Measurements from ENCODE around the gene CTNNA3. TPM values are rescaled to one million over a fixed set of nuclear protein-coding genes. Genes with fewer than 3 reads are reported as not detected.

The CTNNA3 gene
- total RNA-seq, 4 donors from 2014 or later = 0.68 to 75.2 (median 1.4) TPM

DNA sequence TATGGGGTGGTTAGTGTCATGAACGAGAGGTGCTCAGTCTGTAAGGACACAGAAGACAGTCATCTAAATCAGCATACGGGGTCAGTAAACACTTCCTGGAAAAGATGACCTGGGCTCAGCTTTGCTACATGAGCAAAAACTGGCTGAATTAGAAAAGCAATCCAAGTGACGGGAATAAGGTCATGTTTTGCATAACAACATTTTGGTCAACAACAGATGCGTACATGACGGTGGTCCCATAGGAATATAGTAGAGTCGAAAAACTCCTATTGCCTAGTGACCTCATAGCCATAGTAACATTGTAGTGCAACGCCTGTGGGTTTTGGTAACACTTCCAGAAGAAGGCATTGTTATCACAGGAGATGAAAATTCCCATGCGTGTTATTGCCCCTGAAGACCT, 92.9 kb downstream of the CTNNA3 start:
- Histone ChIP-seq H3K4me1 (no peaks in the 10 kb centered on the region), H3K27ac (no peak overlapping the region), H3K27me3 (no peaks in the 10 kb centered on the region), H3K9me3 (no peaks in the 10 kb centered on the region), H3K36me3 (no peaks in the 10 kb centered on the region), H3K4me3 (no peak overlapping the region)
- in situ Hi-C loops (cut with MboI; ENCODE audit: low pct_ligation_motif_present in 1 of 4, low pct_unique_long_range_greater_than_20kb in 1 of 4, low sequenced_read_pairs in 3 of 4) (no loop called here), intact Hi-C loops (cut with DNase I; ENCODE audit: low total_unique reads) (no loop called here)
- no peak for DNase-seq
- 73 to 75% methylated on average over 8 of the region's 8 CpGs for WGBS, 2 donors (ENCODE audit: low coverage in 1 of 2)
- TF ChIP-seq POLR2A (IDR thresholded peaks at IDR 0.05) (no peak), EP300 (IDR thresholded peaks at IDR 0.05; ENCODE audit: low read depth) (no peak), POLR2AphosphoS5 (IDR thresholded peaks at IDR 0.05) (no peak)
- TF ChIP-seq, protein P1, sequence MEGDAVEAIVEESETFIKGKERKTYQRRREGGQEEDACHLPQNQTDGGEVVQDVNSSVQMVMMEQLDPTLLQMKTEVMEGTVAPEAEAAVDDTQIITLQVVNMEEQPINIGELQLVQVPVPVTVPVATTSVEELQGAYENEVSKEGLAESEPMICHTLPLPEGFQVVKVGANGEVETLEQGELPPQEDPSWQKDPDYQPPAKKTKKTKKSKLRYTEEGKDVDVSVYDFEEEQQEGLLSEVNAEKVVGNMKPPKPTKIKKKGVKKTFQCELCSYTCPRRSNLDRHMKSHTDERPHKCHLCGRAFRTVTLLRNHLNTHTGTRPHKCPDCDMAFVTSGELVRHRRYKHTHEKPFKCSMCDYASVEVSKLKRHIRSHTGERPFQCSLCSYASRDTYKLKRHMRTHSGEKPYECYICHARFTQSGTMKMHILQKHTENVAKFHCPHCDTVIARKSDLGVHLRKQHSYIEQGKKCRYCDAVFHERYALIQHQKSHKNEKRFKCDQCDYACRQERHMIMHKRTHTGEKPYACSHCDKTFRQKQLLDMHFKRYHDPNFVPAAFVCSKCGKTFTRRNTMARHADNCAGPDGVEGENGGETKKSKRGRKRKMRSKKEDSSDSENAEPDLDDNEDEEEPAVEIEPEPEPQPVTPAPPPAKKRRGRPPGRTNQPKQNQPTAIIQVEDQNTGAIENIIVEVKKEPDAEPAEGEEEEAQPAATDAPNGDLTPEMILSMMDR (IDR thresholded peaks at IDR 0.05) = no peak

DNA sequence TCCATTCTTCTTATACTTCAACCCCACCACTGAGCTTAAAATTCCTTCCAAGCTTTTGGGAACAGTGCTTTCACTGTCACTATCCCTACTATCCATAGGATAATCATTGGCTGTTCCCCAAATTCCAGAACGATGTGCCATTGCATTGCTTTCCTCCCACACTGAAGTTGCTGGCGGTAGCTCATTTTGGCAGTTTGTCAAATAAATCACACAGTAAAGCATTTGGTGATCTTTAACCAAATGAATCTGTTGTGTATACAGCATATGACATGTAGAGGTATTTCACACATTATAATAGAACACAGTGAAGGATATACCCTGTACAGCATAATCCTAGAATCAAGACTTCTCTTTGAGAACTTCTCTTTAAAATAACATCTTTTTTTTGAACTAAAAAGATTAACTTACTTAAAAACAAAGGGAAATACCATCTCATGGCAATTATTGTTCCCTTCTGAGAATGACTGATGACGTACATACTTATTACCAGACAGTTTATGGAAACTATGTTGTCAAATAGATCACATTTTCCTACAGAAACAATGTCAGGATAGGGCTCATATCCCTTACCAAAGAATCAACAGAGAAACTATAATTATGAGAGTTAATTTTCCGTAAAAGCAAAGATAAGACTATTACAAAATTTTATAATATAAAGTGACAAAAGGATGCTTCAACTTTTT, 93.6 kb downstream of the CTNNA3 start:
- in situ Hi-C loops (cut with MboI; ENCODE audit: low pct_ligation_motif_present in 1 of 4, low pct_unique_long_range_greater_than_20kb in 1 of 4, low sequenced_read_pairs in 3 of 4) = no loop called here
- intact Hi-C loops (cut with DNase I; ENCODE audit: low total_unique reads) = no loop called here
- Histone ChIP-seq H3K27me3 (no peaks in the 10 kb centered on the region), H3K4me3 (no peak overlapping the region), H3K27ac (no peak overlapping the region), H3K4me1 (no peaks in the 10 kb centered on the region), H3K9me3 (no peaks in the 10 kb centered on the region), H3K36me3 (no peaks in the 10 kb centered on the region)
- WGBS, 2 donors (ENCODE audit: low coverage in 1 of 2) = 43 to 46% methylated on average over 4 of the region's 4 CpGs
- TF ChIP-seq POLR2AphosphoS5 (IDR thresholded peaks at IDR 0.05) (no peak), POLR2A (IDR thresholded peaks at IDR 0.05) (no peak), EP300 (IDR thresholded peaks at IDR 0.05; ENCODE audit: low read depth) (no peak)
- TF ChIP-seq, protein P1 (IDR thresholded peaks at IDR 0.05) = no peak
- no peak for DNase-seq

DNA sequence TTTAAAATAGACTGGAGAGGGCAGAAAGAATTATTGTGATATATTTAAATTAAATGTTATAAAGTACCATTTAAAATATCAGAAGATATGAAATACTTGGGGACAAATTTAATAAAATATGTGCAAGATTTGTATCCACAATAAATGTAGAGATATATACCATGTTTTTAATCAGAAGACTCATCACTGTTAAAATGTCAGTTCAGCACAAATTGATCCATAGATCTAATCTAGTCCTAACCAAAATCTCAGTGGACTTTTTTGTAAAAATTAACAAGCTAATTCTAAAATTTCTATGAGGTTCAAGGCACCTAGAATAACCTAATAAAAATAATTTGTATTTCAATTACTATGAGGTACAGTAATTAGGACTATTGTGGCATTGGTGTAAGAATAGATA, 96.4 kb downstream of the CTNNA3 start:
- H3K36me3 ChIP-seq = no peaks in the 10 kb centered on the region
- H3K9me3 ChIP-seq = no peaks in the 10 kb centered on the region
- no peaks in the 10 kb centered on the region for H3K4me1 ChIP-seq
- no peaks in the 10 kb centered on the region for H3K27me3 ChIP-seq
- DNase-seq = no peak
- intact Hi-C loops (cut with DNase I; ENCODE audit: low total_unique reads) (no loop called here), in situ Hi-C loops (cut with MboI; ENCODE audit: low pct_ligation_motif_present in 1 of 4, low pct_unique_long_range_greater_than_20kb in 1 of 4, low sequenced_read_pairs in 3 of 4) (no loop called here)
- H3K27ac ChIP-seq = no peak overlapping the region
- no peak overlapping the region for H3K4me3 ChIP-seq
- no peak for TF ChIP-seq EP300 (IDR thresholded peaks at IDR 0.05; ENCODE audit: low read depth)
- TF ChIP-seq POLR2A (IDR thresholded peaks at IDR 0.05) = no peak
- TF ChIP-seq POLR2AphosphoS5 (IDR thresholded peaks at IDR 0.05) = no peak
- TF ChIP-seq, protein P1 (IDR thresholded peaks at IDR 0.05) = no peak

DNA sequence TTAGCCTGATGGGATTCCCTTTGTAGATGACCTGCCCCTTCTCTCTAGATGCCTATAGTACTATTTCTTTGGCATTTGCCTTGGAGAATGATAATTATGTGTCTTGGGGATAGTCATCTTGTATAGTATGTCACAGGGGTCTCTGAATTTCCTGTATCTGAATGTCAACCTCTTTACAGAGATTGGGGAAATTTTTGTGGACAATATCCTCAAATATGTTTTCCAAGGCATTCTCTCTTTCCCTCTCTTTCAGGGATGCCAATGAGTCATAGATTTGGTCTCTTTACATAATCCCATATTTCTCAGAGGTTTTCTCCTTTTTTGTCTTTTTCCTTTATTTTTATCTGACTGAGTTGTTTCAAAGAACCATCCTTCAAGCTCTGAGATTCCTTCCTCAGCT, 99.4 kb downstream of the CTNNA3 start:
- TF ChIP-seq POLR2AphosphoS5 (IDR thresholded peaks at IDR 0.05) (no peak), POLR2A (IDR thresholded peaks at IDR 0.05) (no peak), EP300 (IDR thresholded peaks at IDR 0.05; ENCODE audit: low read depth) (no peak)
- TF ChIP-seq, protein P1 (IDR thresholded peaks at IDR 0.05) = no peak
- intact Hi-C loops (cut with DNase I; ENCODE audit: low total_unique reads) = no loop called here
- H3K27me3 ChIP-seq = no peaks in the 10 kb centered on the region
- no peak overlapping the region for H3K27ac ChIP-seq
- no peaks in the 10 kb centered on the region for H3K9me3 ChIP-seq
- in situ Hi-C loops (cut with MboI; ENCODE audit: low pct_ligation_motif_present in 1 of 4, low pct_unique_long_range_greater_than_20kb in 1 of 4, low sequenced_read_pairs in 3 of 4) = no loop called here
- no peaks in the 10 kb centered on the region for H3K36me3 ChIP-seq
- H3K4me3 ChIP-seq = no peak overlapping the region
- H3K4me1 ChIP-seq = no peaks in the 10 kb centered on the region
- no peak for DNase-seq
